B cell (primary cell): ENCODE data around the gene AUTS2. TPM values are rescaled to one million over a fixed set of nuclear protein-coding genes. Genes with fewer than 3 reads are reported as not detected.

Experiments used
- ATAC-seq: fragments of 200-7000 bp; cut with Tn5 transposase; one replicate; pipeline ENCODE4 v1.10.0; 2021; ENCODE audit warnings: low read depth, mild to moderate bottlenecking, moderate number of reproducible peaks, moderate library complexity
- CTCF ChIA-PET: fragments of 350-600 bp; sonication (Branson Sonifier 250); formaldehyde crosslinking; loops from one replicate; lab custom pipeline; 2021; ENCODE audit warnings: antibody characterized with exemption, inconsistent platforms; lab: Charles Lee
- POLR2A ChIA-PET: fragments of 350-600 bp; sonication (Branson Sonifier 250); formaldehyde crosslinking; loops from one replicate; lab custom pipeline; 2021; ENCODE audit warnings: antibody characterized with exemption; lab: Charles Lee
- DNase-seq: peaks from one replicate; pipeline ENCODE4 v3.0.0; 2013
- H2AFZ ChIP-seq: 2 replicates; pipeline ENCODE4 v1.6.1; 2012; ENCODE audit warnings: mild to moderate bottlenecking, low read depth, low read length; ENCODE audit not compliant: insufficient read depth, poor library complexity, severe bottlenecking
- H3K27ac ChIP-seq, 2 donors: 1 replicate in 1 of 2; 2 replicates in 1 of 2; pipeline ENCODE4 v1.5.1; 2012 to 2013; ENCODE audit warnings: low read length in 2 of 2, mild to moderate bottlenecking in 2 of 2, moderate library complexity in 1 of 2
- H3K27me3 ChIP-seq, 4 experiments: fragments of 200-600 bp in 1 of 4; sonication (generic) in 1 of 4; replicated peaks in 1 of 4; 1 replicate in 2 of 4; 2 replicates in 2 of 4; pipeline versions ENCODE4 v1.6.1 to v1.7.0; 2013 to 2016; ENCODE audit warnings: low read length in 3 of 4, mild to moderate bottlenecking in 2 of 4, mixed read lengths in 1 of 4, moderate library complexity in 1 of 4; ENCODE audit not compliant: insufficient read depth in 4 of 4, control insufficient read depth in 3 of 4; ENCODE audit errors: control extremely low read depth in 1 of 4
- H3K36me3 ChIP-seq, 2 experiments: replicated peaks in 1 of 2; 1 replicate in 1 of 2; 2 replicates in 1 of 2; pipeline versions ENCODE4 v1.6.1 to v1.7.1; 2013; ENCODE audit warnings: low read length in 1 of 2; ENCODE audit not compliant: insufficient read depth in 2 of 2, control insufficient read depth in 1 of 2; ENCODE audit errors: control extremely low read depth in 1 of 2, extremely low read depth in 1 of 2
- H3K4me1 ChIP-seq, 2 donors: fragments of 200-600 bp in 1 of 2; sonication (generic) in 1 of 2; 1 replicate in 1 of 2; 2 replicates in 1 of 2; pipeline versions ENCODE4 v1.5.1 to v1.6.1; 2013 to 2017; ENCODE audit warnings: low read length in 2 of 2; ENCODE audit not compliant: control insufficient read depth in 2 of 2, insufficient read depth in 2 of 2
- H3K4me2 ChIP-seq: replicated peaks from 2 replicates; pipeline ENCODE3; 2012; ENCODE audit warnings: mild to moderate bottlenecking, low read depth, low read length; ENCODE audit not compliant: poor library complexity, severe bottlenecking
- H3K4me3 ChIP-seq, 5 experiments: fragments of 200-600 bp in 1 of 5; sonication (generic) in 1 of 5; 1 replicate in 3 of 5; 2 replicates in 2 of 5; pipeline versions ENCODE4 v1.5.1 to v1.7.0; 2011 to 2016; ENCODE audit warnings: low read length in 4 of 5, mild to moderate bottlenecking in 4 of 5, low read depth in 2 of 5, control low read depth in 1 of 5, moderate library complexity in 1 of 5; ENCODE audit not compliant: insufficient read depth in 1 of 5; ENCODE audit errors: control extremely low read depth in 1 of 5, extremely low read depth in 1 of 5
- H3K79me2 ChIP-seq: fragments of 200-600 bp; sonication (generic); one replicate; pipeline ENCODE4 v1.6.0; 2016; ENCODE audit warnings: low read length; ENCODE audit not compliant: control insufficient read depth, insufficient read depth
- H3K9ac ChIP-seq: fragments of 200-600 bp; sonication (generic); 2 replicates; pipeline ENCODE4 v1.6.1; 2017; ENCODE audit warnings: mild to moderate bottlenecking, low read length, moderate library complexity
- H3K9me3 ChIP-seq, 3 donors: one replicate each; pipeline versions ENCODE4 v1.6.1 to v1.7.1; 2013; ENCODE audit warnings: low read length in 2 of 3; ENCODE audit not compliant: control insufficient read depth in 2 of 3, insufficient read depth in 1 of 3; ENCODE audit errors: control extremely low read depth in 1 of 3
- H4K20me1 ChIP-seq: 2 replicates; pipeline ENCODE4 v1.6.0; 2012; ENCODE audit warnings: mild to moderate bottlenecking, low read length; ENCODE audit not compliant: insufficient read depth, control insufficient read depth, poor library complexity, severe bottlenecking
- H3K27ac Mint-ChIP-seq: one replicate; pipeline ENCODE4 v1.8.0; 2021; ENCODE audit warnings: mixed read lengths
- H3K27me3 Mint-ChIP-seq: one replicate; pipeline ENCODE4 v1.8.0; 2021; ENCODE audit warnings: mixed read lengths
- H3K4me1 Mint-ChIP-seq: one replicate; pipeline ENCODE4 v1.8.0; 2021; ENCODE audit warnings: mixed read lengths
- H3K4me3 Mint-ChIP-seq: one replicate; pipeline ENCODE4 v1.8.0; 2021; ENCODE audit warnings: mixed read lengths
- H3K9me3 Mint-ChIP-seq: one replicate; pipeline ENCODE4 v1.8.0; 2022; ENCODE audit warnings: mixed read lengths; ENCODE audit not compliant: insufficient read depth
- EZH2 ChIP-seq: IDR thresholded peaks from 2 replicates; pipeline ENCODE4 v1.6.1; 2012; ENCODE audit warnings: borderline replicate concordance, low read depth, mild to moderate bottlenecking, moderate library complexity, low read length; ENCODE audit not compliant: insufficient read depth, poor library complexity, severe bottlenecking
- WGBS: methylation state at CpG from one replicate; pipeline ENCODE4 v1.1.5; 2013; ENCODE audit warnings: missing lambda C conversion rate; ENCODE audit not compliant: insufficient coverage; 5-methylcytosine and 5-hydroxymethylcytosine counted together
- intact Hi-C: fragments of 100-400 bp; cut with micrococcal nuclease; formaldehyde crosslinking; loops from one replicate; pipeline ENCODE4 v1.10.0; 2022
- polyA plus RNA-seq: library from polyadenylated mRNA; depleted of rRNA; stranded (reverse); fragments of >200 nt; gene quantifications from 2 replicates; pipeline ENCODE4 v1.2.3, GENCODE V29; 2012
- total RNA-seq, 2 donors: library from RNA; stranded (reverse); fragments of 120-200 nt in 1 of 2; gene quantifications; 1 replicate in 1 of 2; 2 replicates in 1 of 2; pipeline versions ENCODE4 v1.2.3 to v1.2.4, GENCODE V29; 2013 to 2022
- TF ChIP-seq, protein P1 (sequence below): fragments of 200-600 bp; IDR thresholded peaks from one replicate; pipeline ENCODE4 v1.8.0; 2022; ENCODE audit warnings: antibody characterized with exemption, mild to moderate bottlenecking

The AUTS2 gene
- total and polyA plus RNA-seq, 2 donors (not counting 1 experiment from before 2014, with no cell fraction given) = 22.3 to 35.0 TPM

- Mint-ChIP-seq H3K27ac (no peak overlapping the region), H3K4me3 (no peak overlapping the region), H3K9me3 (no peaks in the 10 kb centered on the region), H3K4me1 (no peaks in the 10 kb centered on the region), H3K27me3 (peaks cover 6% of the 10 kb centered on the region)
- H3K79me2 ChIP-seq = no peaks in the 10 kb centered on the region
- H3K36me3 ChIP-seq = no peaks in the 10 kb centered on the region
- H3K9ac ChIP-seq = no peak overlapping the region
- no peaks in the 10 kb centered on the region for H3K9me3 ChIP-seq
- H3K4me3 ChIP-seq = no peak overlapping the region
- 100% methylated on average over 6 of the region's 10 CpGs for WGBS
- no peaks in the 10 kb centered on the region for H3K4me1 ChIP-seq
- ATAC-seq = no peak
- H4K20me1 ChIP-seq = no peaks in the 10 kb centered on the region
- H3K27me3 ChIP-seq = no peaks in the 10 kb centered on the region
- CTCF ChIA-PET = no interaction called here
- H2AFZ ChIP-seq = no peak overlapping the region
- no peak overlapping the region for H3K4me2 ChIP-seq
- H3K27ac ChIP-seq = no peak overlapping the region
- intact Hi-C loops = no loop called here
- POLR2A ChIA-PET = no interaction called here
- DNase-seq = no peak
- no peak for TF ChIP-seq EZH2
- TF ChIP-seq, protein P1, sequence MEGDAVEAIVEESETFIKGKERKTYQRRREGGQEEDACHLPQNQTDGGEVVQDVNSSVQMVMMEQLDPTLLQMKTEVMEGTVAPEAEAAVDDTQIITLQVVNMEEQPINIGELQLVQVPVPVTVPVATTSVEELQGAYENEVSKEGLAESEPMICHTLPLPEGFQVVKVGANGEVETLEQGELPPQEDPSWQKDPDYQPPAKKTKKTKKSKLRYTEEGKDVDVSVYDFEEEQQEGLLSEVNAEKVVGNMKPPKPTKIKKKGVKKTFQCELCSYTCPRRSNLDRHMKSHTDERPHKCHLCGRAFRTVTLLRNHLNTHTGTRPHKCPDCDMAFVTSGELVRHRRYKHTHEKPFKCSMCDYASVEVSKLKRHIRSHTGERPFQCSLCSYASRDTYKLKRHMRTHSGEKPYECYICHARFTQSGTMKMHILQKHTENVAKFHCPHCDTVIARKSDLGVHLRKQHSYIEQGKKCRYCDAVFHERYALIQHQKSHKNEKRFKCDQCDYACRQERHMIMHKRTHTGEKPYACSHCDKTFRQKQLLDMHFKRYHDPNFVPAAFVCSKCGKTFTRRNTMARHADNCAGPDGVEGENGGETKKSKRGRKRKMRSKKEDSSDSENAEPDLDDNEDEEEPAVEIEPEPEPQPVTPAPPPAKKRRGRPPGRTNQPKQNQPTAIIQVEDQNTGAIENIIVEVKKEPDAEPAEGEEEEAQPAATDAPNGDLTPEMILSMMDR = no peak
These were observed 990.1 kb downstream of the AUTS2 start for GRCh38 chr7:70588191-70588921.

DNA sequence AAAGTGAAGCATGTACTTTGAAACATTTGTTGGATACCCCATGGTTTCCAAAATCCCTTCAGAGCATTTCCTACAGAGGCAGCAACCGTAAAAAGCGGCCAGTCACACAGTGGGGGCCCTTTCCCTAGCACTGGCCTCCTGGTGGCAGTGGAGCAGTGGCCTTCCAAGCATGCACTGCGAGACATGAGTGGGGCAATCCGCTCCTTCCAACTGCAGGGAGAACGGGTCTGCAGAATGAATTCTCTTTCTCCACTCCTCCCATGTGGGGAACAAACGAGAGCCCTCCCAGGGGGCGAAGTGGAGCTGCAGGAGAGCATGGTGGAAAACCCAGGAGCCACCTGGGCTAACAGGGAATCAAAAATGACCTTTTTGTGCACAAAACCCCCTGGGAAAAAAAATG is 990.7 kb downstream of the AUTS2 start:
- no peak overlapping the region for H3K27ac Mint-ChIP-seq
- no peak overlapping the region for H3K27ac ChIP-seq
- H3K4me3 ChIP-seq = no peak overlapping the region
- H4K20me1 ChIP-seq = no peaks in the 10 kb centered on the region
- WGBS = 89% methylated on average over 6 of the region's 7 CpGs
- H3K9me3 Mint-ChIP-seq = no peaks in the 10 kb centered on the region
- H3K4me1 ChIP-seq = no peaks in the 10 kb centered on the region
- ATAC-seq = no peak
- no peak overlapping the region for H2AFZ ChIP-seq
- no peak overlapping the region for H3K4me3 Mint-ChIP-seq
- ChIA-PET CTCF (no interaction called here), POLR2A (no interaction called here)
- intact Hi-C loops = no loop called here
- no peaks in the 10 kb centered on the region for H3K79me2 ChIP-seq
- H3K4me2 ChIP-seq = no peak overlapping the region
- no peaks in the 10 kb centered on the region for H3K9me3 ChIP-seq
- H3K9ac ChIP-seq = no peak overlapping the region
- peaks cover 6% of the 10 kb centered on the region for H3K27me3 Mint-ChIP-seq
- H3K4me1 Mint-ChIP-seq = no peaks in the 10 kb centered on the region
- TF ChIP-seq, protein P1 = no peak
- TF ChIP-seq EZH2 = no peak
- H3K36me3 ChIP-seq = no peaks in the 10 kb centered on the region
- no peaks in the 10 kb centered on the region for H3K27me3 ChIP-seq
- no peak for DNase-seq
